Measurements from ENCODE around the gene TMEM51. TPM values are rescaled to one million over a fixed set of nuclear protein-coding genes. Genes with fewer than 3 reads are reported as not detected.

TMEM51 gene
- polyA plus RNA-seq, 1 donor (not counting 4 experiments of a cell fraction or from before 2014, with no cell fraction given), result 12.9 TPM

- H2AFZ ChIP-seq (ENCODE audit: control insufficient read depth, low read length), result peak overlapping the region; percentile 90
- H3K36me3 ChIP-seq (ENCODE audit: control insufficient read depth in 2 of 2, extremely low read depth in 1 of 2, insufficient read depth in 2 of 2, low read length in 2 of 2), result peaks cover 1 to 7% of the 10 kb centered on the region in 2 experiments
- no peaks in the 10 kb centered on the region for H3K9me3 ChIP-seq (ENCODE audit: control insufficient read depth, low read depth, low read length)
- peak overlapping the region; percentile 86 for H3K9ac ChIP-seq (ENCODE audit: control insufficient read depth, extremely low read depth, insufficient read depth, low read length)
- H3K27me3 ChIP-seq (ENCODE audit: control insufficient read depth, extremely low read depth, insufficient read depth, low read length), result no peaks in the 10 kb centered on the region
- dilution Hi-C loops (cut with MboI; ENCODE audit: extremely low pct_ligation_motif_present, low sequenced_read_pairs), result no loop called here
- peaks cover 37% of the 10 kb centered on the region for H3K79me2 ChIP-seq (ENCODE audit: control insufficient read depth, insufficient read depth, low read length)
- no peak for TF ChIP-seq EZH2 (IDR thresholded peaks at IDR 0.05; ENCODE audit: low read length)
- peak; percentile 70 to 83 (median 74) for TF ChIP-seq CTCF (optimal IDR thresholded peaks at IDR 0.05 in 1 of 3, IDR thresholded peaks at IDR 0.05 in 1 of 3, conservative IDR thresholded peaks at IDR 0.05 in 1 of 3; ENCODE audit: extremely low read depth in 1 of 3, insufficient read depth in 2 of 3, low read length in 3 of 3)
- H3K4me2 ChIP-seq (ENCODE audit: control insufficient read depth, extremely low read depth, insufficient read depth, low read depth, low read length), result peak overlapping the region; percentile 99
- no peaks in the 10 kb centered on the region for H3K9me1 ChIP-seq (ENCODE audit: control insufficient read depth, extremely low read depth, insufficient read depth, low read length)
- H3K4me3 ChIP-seq (ENCODE audit: control insufficient read depth in 2 of 3, extremely low read depth in 1 of 3, insufficient read depth in 2 of 3, low read depth in 1 of 3, low read length in 3 of 3), result peak overlapping the region; percentile 59 to 73 (median 62)
- FAIRE-seq, result peak; percentile 74
- no peaks in the 10 kb centered on the region for H4K20me1 ChIP-seq (ENCODE audit: control insufficient read depth, extremely low read depth, insufficient read depth, low read length)
- peaks cover 14% of the 10 kb centered on the region for H3K4me1 ChIP-seq (ENCODE audit: control insufficient read depth, extremely low read depth, insufficient read depth, low read length)
- H3K27ac ChIP-seq (ENCODE audit: control insufficient read depth, insufficient read depth, low read length), result peak overlapping the region; percentile 74
- DNase-seq (ENCODE audit: low read depth, low spot score), result no peak
Observed at GRCh38 chr1:15152318-15153183, 996 bp upstream of the TMEM51 start.

GRCh38 chr1:15153842-15154479 lies 414 bp downstream of the TMEM51 start:
- Histone ChIP-seq H3K9me1 (ENCODE audit: control insufficient read depth, extremely low read depth, insufficient read depth, low read length) (peaks cover 8% of the 10 kb centered on the region), H3K36me3 (ENCODE audit: control insufficient read depth in 2 of 2, extremely low read depth in 1 of 2, insufficient read depth in 2 of 2, low read length in 2 of 2) (peaks cover 2 to 7% of the 10 kb centered on the region in 2 experiments), H3K79me2 (ENCODE audit: control insufficient read depth, insufficient read depth, low read length) (peaks cover 51% of the 10 kb centered on the region), H3K4me3 (ENCODE audit: control insufficient read depth in 2 of 3, extremely low read depth in 1 of 3, insufficient read depth in 2 of 3, low read depth in 1 of 3, low read length in 3 of 3) (peak overlapping the region; percentile 59 to 73 (median 62)), H3K27ac (ENCODE audit: control insufficient read depth, insufficient read depth, low read length) (peak overlapping the region; percentile 74), H4K20me1 (ENCODE audit: control insufficient read depth, extremely low read depth, insufficient read depth, low read length) (no peaks in the 10 kb centered on the region), H3K9me3 (ENCODE audit: control insufficient read depth, low read depth, low read length) (no peaks in the 10 kb centered on the region), H3K4me2 (ENCODE audit: control insufficient read depth, extremely low read depth, insufficient read depth, low read depth, low read length) (peak overlapping the region; percentile 99), H3K9ac (ENCODE audit: control insufficient read depth, extremely low read depth, insufficient read depth, low read length) (peak overlapping the region; percentile 86), H3K4me1 (ENCODE audit: control insufficient read depth, extremely low read depth, insufficient read depth, low read length) (peaks cover 27% of the 10 kb centered on the region), H2AFZ (ENCODE audit: control insufficient read depth, low read length) (peak overlapping the region; percentile 63), H3K27me3 (ENCODE audit: control insufficient read depth, extremely low read depth, insufficient read depth, low read length) (no peaks in the 10 kb centered on the region)
- FAIRE-seq (no peak), DNase-seq (ENCODE audit: low read depth, low spot score) (no peak)
- dilution Hi-C loops (cut with MboI; ENCODE audit: extremely low pct_ligation_motif_present, low sequenced_read_pairs), result no loop called here
- TF ChIP-seq CTCF (optimal IDR thresholded peaks at IDR 0.05 in 1 of 3, IDR thresholded peaks at IDR 0.05 in 1 of 3, conservative IDR thresholded peaks at IDR 0.05 in 1 of 3; ENCODE audit: extremely low read depth in 1 of 3, insufficient read depth in 2 of 3, low read length in 3 of 3) (peak; percentile 61 to 76 (median 68)), EZH2 (IDR thresholded peaks at IDR 0.05; ENCODE audit: low read length) (no peak)

All from keratinocyte (primary cell).